ENCODE results near the gene SPAM1.
"Not testable (repeated sequence)": the region's sequence is repeated elsewhere in the genome, so short reads cannot be mapped to it uniquely, and the experiment has no call there.

DNA sequence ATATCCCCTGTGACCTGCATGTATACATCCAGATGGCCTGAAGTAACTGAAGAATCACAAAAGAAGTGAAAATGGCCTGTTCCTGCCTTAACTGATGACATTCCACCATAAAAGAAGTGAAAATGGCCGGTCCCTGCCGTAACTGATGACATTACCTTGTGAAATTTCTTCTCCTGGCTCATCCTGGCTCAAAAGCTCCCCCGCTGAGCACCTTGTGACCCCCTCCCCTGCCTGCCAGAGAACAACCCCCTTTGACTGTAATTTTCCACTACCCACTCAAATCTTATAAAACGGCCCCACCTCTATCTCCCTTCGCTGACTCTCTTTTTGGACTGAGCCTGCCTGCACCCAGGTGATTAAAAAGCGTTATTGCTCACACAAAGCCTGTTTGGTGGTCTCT is 83.3 kb downstream of the SPAM1 start:
- TF ChIP-seq POLR2A (IDR thresholded peaks at IDR 0.05), result not testable (repeated sequence)
- TF ChIP-seq, protein P1, sequence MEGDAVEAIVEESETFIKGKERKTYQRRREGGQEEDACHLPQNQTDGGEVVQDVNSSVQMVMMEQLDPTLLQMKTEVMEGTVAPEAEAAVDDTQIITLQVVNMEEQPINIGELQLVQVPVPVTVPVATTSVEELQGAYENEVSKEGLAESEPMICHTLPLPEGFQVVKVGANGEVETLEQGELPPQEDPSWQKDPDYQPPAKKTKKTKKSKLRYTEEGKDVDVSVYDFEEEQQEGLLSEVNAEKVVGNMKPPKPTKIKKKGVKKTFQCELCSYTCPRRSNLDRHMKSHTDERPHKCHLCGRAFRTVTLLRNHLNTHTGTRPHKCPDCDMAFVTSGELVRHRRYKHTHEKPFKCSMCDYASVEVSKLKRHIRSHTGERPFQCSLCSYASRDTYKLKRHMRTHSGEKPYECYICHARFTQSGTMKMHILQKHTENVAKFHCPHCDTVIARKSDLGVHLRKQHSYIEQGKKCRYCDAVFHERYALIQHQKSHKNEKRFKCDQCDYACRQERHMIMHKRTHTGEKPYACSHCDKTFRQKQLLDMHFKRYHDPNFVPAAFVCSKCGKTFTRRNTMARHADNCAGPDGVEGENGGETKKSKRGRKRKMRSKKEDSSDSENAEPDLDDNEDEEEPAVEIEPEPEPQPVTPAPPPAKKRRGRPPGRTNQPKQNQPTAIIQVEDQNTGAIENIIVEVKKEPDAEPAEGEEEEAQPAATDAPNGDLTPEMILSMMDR (IDR thresholded peaks at IDR 0.05), result not testable (repeated sequence)
